ENCODE measurements around the gene ALDH1A3. TPM values are rescaled to one million over a fixed set of nuclear protein-coding genes. Genes with fewer than 3 reads are reported as not detected.
"Not testable (repeated sequence)": the region's sequence is repeated elsewhere in the genome, so short reads cannot be mapped to it uniquely, and the experiment has no call there.

The ALDH1A3 gene
- total RNA-seq, 2 experiments from 2014 or later = not detected

- H3K27me3 ChIP-seq (ENCODE audit: control insufficient read depth in 1 of 2, insufficient read depth in 2 of 2, low read length in 2 of 2) = peaks cover 5 to 6% of the 10 kb centered on the region in 2 experiments
- Mint-ChIP-seq H3K36me3 (ENCODE audit: low read depth) (no peaks in the 10 kb centered on the region), H3K4me1 (ENCODE audit: low read depth) (peaks cover 8% of the 10 kb centered on the region), H3K27ac (no peak overlapping the region), H3K9me3 (no peaks in the 10 kb centered on the region), H3K27me3 (peaks cover 48% of the 10 kb centered on the region), H3K4me3 (peak overlapping the region; percentile 86)
- H3K36me3 ChIP-seq (ENCODE audit: insufficient read depth, low read length) = no peaks in the 10 kb centered on the region
- H3K9me3 ChIP-seq (ENCODE audit: control insufficient read depth in 1 of 2, insufficient read depth in 1 of 2, low read length in 2 of 2) = peaks cover 0 to 9% of the 10 kb centered on the region in 2 experiments
- POLR2A ChIA-PET = no interaction called here
- DNase-seq (peak in 13 of 14 experiments; percentile 12 to 61 (median 43)), ATAC-seq (ENCODE audit: poor library complexity) (peak; percentile 77)
- peak overlapping the region; percentile 52 for H3K4me3 ChIP-seq (ENCODE audit: low read length)
- TF ChIP-seq, protein P1, sequence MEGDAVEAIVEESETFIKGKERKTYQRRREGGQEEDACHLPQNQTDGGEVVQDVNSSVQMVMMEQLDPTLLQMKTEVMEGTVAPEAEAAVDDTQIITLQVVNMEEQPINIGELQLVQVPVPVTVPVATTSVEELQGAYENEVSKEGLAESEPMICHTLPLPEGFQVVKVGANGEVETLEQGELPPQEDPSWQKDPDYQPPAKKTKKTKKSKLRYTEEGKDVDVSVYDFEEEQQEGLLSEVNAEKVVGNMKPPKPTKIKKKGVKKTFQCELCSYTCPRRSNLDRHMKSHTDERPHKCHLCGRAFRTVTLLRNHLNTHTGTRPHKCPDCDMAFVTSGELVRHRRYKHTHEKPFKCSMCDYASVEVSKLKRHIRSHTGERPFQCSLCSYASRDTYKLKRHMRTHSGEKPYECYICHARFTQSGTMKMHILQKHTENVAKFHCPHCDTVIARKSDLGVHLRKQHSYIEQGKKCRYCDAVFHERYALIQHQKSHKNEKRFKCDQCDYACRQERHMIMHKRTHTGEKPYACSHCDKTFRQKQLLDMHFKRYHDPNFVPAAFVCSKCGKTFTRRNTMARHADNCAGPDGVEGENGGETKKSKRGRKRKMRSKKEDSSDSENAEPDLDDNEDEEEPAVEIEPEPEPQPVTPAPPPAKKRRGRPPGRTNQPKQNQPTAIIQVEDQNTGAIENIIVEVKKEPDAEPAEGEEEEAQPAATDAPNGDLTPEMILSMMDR (IDR thresholded peaks at IDR 0.05) = no peak
- peaks cover 12% of the 10 kb centered on the region for H3K4me1 ChIP-seq (ENCODE audit: insufficient read depth, low read length)
- no peak overlapping the region for H3K27ac ChIP-seq (ENCODE audit: low read depth in 1 of 2, low read length in 2 of 2)
- intact Hi-C loops (cut with DNase I, micrococcal nuclease) = no loop called here
- CTCF ChIA-PET = no interaction called here
Measured at GRCh38 chr15:100849021-100849854, 30.4 kb upstream of the ALDH1A3 start.

DNA sequence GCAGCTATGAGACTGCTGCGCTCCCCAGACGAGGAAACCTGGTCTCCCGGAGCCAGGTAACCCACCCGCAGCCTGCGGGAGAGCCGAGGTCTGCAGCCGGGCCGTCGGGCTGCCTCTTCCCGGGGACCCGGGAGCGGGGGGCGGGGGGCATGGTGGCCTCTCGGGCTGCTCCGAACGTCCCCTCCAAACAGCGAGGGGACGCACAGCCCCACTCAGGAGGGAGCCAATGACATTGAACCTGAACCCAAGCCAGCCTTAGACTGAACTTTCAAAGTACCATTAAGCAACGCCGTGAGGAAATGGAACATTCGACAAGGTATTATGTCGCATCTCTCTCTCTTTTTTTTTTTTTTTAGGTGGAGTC is 29.8 kb upstream of the ALDH1A3 start:
- Mint-ChIP-seq H3K4me3 (peak overlapping the region; percentile 86), H3K36me3 (ENCODE audit: low read depth) (no peaks in the 10 kb centered on the region), H3K4me1 (ENCODE audit: low read depth) (peaks cover 8% of the 10 kb centered on the region), H3K27ac (no peak overlapping the region), H3K9me3 (no peaks in the 10 kb centered on the region), H3K27me3 (peaks cover 45% of the 10 kb centered on the region)
- Histone ChIP-seq H3K9me3 (ENCODE audit: control insufficient read depth in 1 of 2, insufficient read depth in 1 of 2, low read length in 2 of 2) (peaks cover 0 to 9% of the 10 kb centered on the region in 2 experiments), H3K4me3 (ENCODE audit: low read length) (peak overlapping the region; percentile 52), H3K4me1 (ENCODE audit: insufficient read depth, low read length) (peaks cover 12% of the 10 kb centered on the region), H3K27ac (ENCODE audit: low read depth in 1 of 2, low read length in 2 of 2) (no peak overlapping the region), H3K27me3 (ENCODE audit: control insufficient read depth in 1 of 2, insufficient read depth in 2 of 2, low read length in 2 of 2) (peaks cover 5 to 6% of the 10 kb centered on the region in 2 experiments), H3K36me3 (ENCODE audit: insufficient read depth, low read length) (no peaks in the 10 kb centered on the region)
- ATAC-seq (ENCODE audit: poor library complexity) = no peak
- ChIA-PET CTCF (no interaction called here), POLR2A (no interaction called here)
- DNase-seq = no peak
- intact Hi-C loops (cut with DNase I, micrococcal nuclease) = no loop called here
- TF ChIP-seq, protein P1 (IDR thresholded peaks at IDR 0.05) = no peak

- H3K27me3 ChIP-seq (ENCODE audit: control insufficient read depth in 1 of 2, insufficient read depth in 2 of 2, low read length in 2 of 2); CTCF ChIA-PET; H3K27ac Mint-ChIP-seq; H3K9me3 ChIP-seq (ENCODE audit: control insufficient read depth in 1 of 2, insufficient read depth in 1 of 2, low read length in 2 of 2); H3K4me3 Mint-ChIP-seq; H3K27ac ChIP-seq (ENCODE audit: low read depth in 1 of 2, low read length in 2 of 2); H3K36me3 ChIP-seq (ENCODE audit: insufficient read depth, low read length); ATAC-seq (ENCODE audit: poor library complexity); H3K9me3 Mint-ChIP-seq; intact Hi-C loops (cut with DNase I, micrococcal nuclease); H3K36me3 Mint-ChIP-seq (ENCODE audit: low read depth); H3K4me1 Mint-ChIP-seq (ENCODE audit: low read depth); POLR2A ChIA-PET; DNase-seq; H3K4me3 ChIP-seq (ENCODE audit: low read length): not testable (repeated sequence)
- peaks cover 45% of the 10 kb centered on the region for H3K27me3 Mint-ChIP-seq
- H3K4me1 ChIP-seq (ENCODE audit: insufficient read depth, low read length) = peaks cover 12% of the 10 kb centered on the region
Measured at GRCh38 chr15:100851428-100852015, 28.1 kb upstream of the ALDH1A3 start.
